ENCODE results near the gene DOCK6. TPM values are rescaled to one million over a fixed set of nuclear protein-coding genes. Genes with fewer than 3 reads are reported as not detected.

The DOCK6 gene
- total RNA-seq, 1 experiment from 2014 or later: 29.4 TPM

GRCh38 chr19:11265177-11265784 lies 3.0 kb upstream of the DOCK6 start:
- peak overlapping the region; percentile 31 for H3K9ac ChIP-seq (ENCODE audit: low read length)
- H3K79me2 ChIP-seq (ENCODE audit: low read length): peaks cover 7% of the 10 kb centered on the region; the same call in 1 of the 2 replicates
- BruUV-seq (replicated peaks): TSS peak; percentile 27
- peak overlapping the region; percentile 68 for H3K4me2 ChIP-seq (ENCODE audit: low read length)
- no peaks in the 10 kb centered on the region for H3K9me3 ChIP-seq (ENCODE audit: low read length)
- no peaks in the 10 kb centered on the region for H3K27me3 ChIP-seq (ENCODE audit: low read length)
- H3K36me3 ChIP-seq (ENCODE audit: low read depth, low read length): no peaks in the 10 kb centered on the region
- DNase-seq: no peak
- H2AFZ ChIP-seq (ENCODE audit: low read length): peak overlapping the region; percentile 23
- no peak for TF ChIP-seq CTCF (conservative IDR thresholded peaks at IDR 0.05; ENCODE audit: low read depth, low read length)
- TF ChIP-seq EZH2phosphoT487 (IDR thresholded peaks at IDR 0.05; ENCODE audit: borderline replicate concordance, low read length): no peak
- no peak for TF ChIP-seq EZH2 (IDR thresholded peaks at IDR 0.05; ENCODE audit: low read length, unreplicated experiment)
- POLR2A ChIA-PET (ENCODE audit: unreplicated experiment): interaction anchor here (0.8 kb wide), 1 partner anchor 109 kb away, joined by 4 read pairs; the partner anchor contains the start of gene SWSAP1
- intact Hi-C loops (cut with micrococcal nuclease): no loop called here
- peak overlapping the region; percentile 77 for H3K27ac ChIP-seq (ENCODE audit: low read length)
- peak overlapping the region; percentile 11; the same call in 1 of the 2 replicates for H3K4me3 ChIP-seq (ENCODE audit: low read length)
- peaks cover 4% of the 10 kb centered on the region for H3F3A ChIP-seq (ENCODE audit: low read length, unreplicated experiment)
- CTCF ChIA-PET: interaction anchor here (1.0 kb wide), 1 partner anchor 29 kb away, joined by 16 read pairs; no protein-coding TSS in a partner anchor
- ATAC-seq: no peak
- no peaks in the 10 kb centered on the region for H4K20me1 ChIP-seq (ENCODE audit: low read length)
- peaks cover 43% of the 10 kb centered on the region for H3K4me1 ChIP-seq (ENCODE audit: insufficient read depth, low read length)
- H3K9me2 ChIP-seq (replicated peaks; ENCODE audit: low read length): no peaks in the 10 kb centered on the region

GRCh38 chr19:11264452-11265176 lies 2.3 kb upstream of the DOCK6 start:
- peaks cover 7% of the 10 kb centered on the region; the same call in 1 of the 2 replicates for H3K79me2 ChIP-seq (ENCODE audit: low read length)
- ChIA-PET POLR2A (ENCODE audit: unreplicated experiment) (no interaction called here), CTCF (no interaction called here)
- H3K36me3 ChIP-seq (ENCODE audit: low read depth, low read length): no peaks in the 10 kb centered on the region
- ATAC-seq (no peak), DNase-seq (no peak)
- no peak overlapping the region for H2AFZ ChIP-seq (ENCODE audit: low read length)
- H3K27ac ChIP-seq (ENCODE audit: low read length): peak overlapping the region; percentile 77
- no peak overlapping the region for H3K4me2 ChIP-seq (ENCODE audit: low read length)
- intact Hi-C loops (cut with micrococcal nuclease): no loop called here
- H3F3A ChIP-seq (ENCODE audit: low read length, unreplicated experiment): peaks cover 4% of the 10 kb centered on the region
- no peaks in the 10 kb centered on the region for H4K20me1 ChIP-seq (ENCODE audit: low read length)
- H3K9ac ChIP-seq (ENCODE audit: low read length): no peak overlapping the region
- no peak overlapping the region for H3K4me3 ChIP-seq (ENCODE audit: low read length)
- peaks cover 42% of the 10 kb centered on the region for H3K4me1 ChIP-seq (ENCODE audit: insufficient read depth, low read length)
- no peak for TF ChIP-seq CTCF (conservative IDR thresholded peaks at IDR 0.05; ENCODE audit: low read depth, low read length)
- TF ChIP-seq EZH2phosphoT487 (IDR thresholded peaks at IDR 0.05; ENCODE audit: borderline replicate concordance, low read length): no peak
- no peak for TF ChIP-seq EZH2 (IDR thresholded peaks at IDR 0.05; ENCODE audit: low read length, unreplicated experiment)
- no peaks in the 10 kb centered on the region for H3K9me2 ChIP-seq (replicated peaks; ENCODE audit: low read length)
- no peaks in the 10 kb centered on the region for H3K27me3 ChIP-seq (ENCODE audit: low read length)
- BruUV-seq (replicated peaks): no TSS peak
- no peaks in the 10 kb centered on the region for H3K9me3 ChIP-seq (ENCODE audit: low read length)

GRCh38 chr19:11263726-11264125 lies 1.4 kb upstream of the DOCK6 start:
- no peak for DNase-seq
- TF ChIP-seq CTCF (conservative IDR thresholded peaks at IDR 0.05; ENCODE audit: low read depth, low read length) (no peak), EZH2 (IDR thresholded peaks at IDR 0.05; ENCODE audit: low read length, unreplicated experiment) (no peak), EZH2phosphoT487 (IDR thresholded peaks at IDR 0.05; ENCODE audit: borderline replicate concordance, low read length) (no peak)
- Histone ChIP-seq H3K9me3 (ENCODE audit: low read length) (no peaks in the 10 kb centered on the region), H3K4me2 (ENCODE audit: low read length) (no peak overlapping the region), H3K79me2 (ENCODE audit: low read length) (peaks cover 7% of the 10 kb centered on the region; the same call in 1 of the 2 replicates), H2AFZ (ENCODE audit: low read length) (no peak overlapping the region), H3K4me3 (ENCODE audit: low read length) (no peak overlapping the region), H3K9ac (ENCODE audit: low read length) (no peak overlapping the region), H3K27ac (ENCODE audit: low read length) (no peak overlapping the region), H3K36me3 (ENCODE audit: low read depth, low read length) (no peaks in the 10 kb centered on the region), H3K9me2 (replicated peaks; ENCODE audit: low read length) (no peaks in the 10 kb centered on the region), H4K20me1 (ENCODE audit: low read length) (no peaks in the 10 kb centered on the region), H3F3A (ENCODE audit: low read length, unreplicated experiment) (no peaks in the 10 kb centered on the region), H3K4me1 (ENCODE audit: insufficient read depth, low read length) (peaks cover 33% of the 10 kb centered on the region), H3K27me3 (ENCODE audit: low read length) (no peaks in the 10 kb centered on the region)
- POLR2A ChIA-PET (ENCODE audit: unreplicated experiment): no interaction called here
- CTCF ChIA-PET: no interaction called here
- BruUV-seq (replicated peaks): no TSS peak
- intact Hi-C loops (cut with micrococcal nuclease): no loop called here
- ATAC-seq: no peak

All from PC-3 (cell line).